Stimulated activated CD4-positive, alpha-beta T cell treated with anti-CD3 and anti-CD28 coated beads, Interleukin-15, amount 100 ng/mL, for 24 hours (primary cell): ENCODE results near the gene GET4.
"Not testable (repeated sequence)": the region's sequence is repeated elsewhere in the genome, so short reads cannot be mapped to it uniquely, and the experiment has no call there.

ENCODE experiments used
- DNase-seq: peaks from one replicate; pipeline ENCODE4 v3.0.0-alpha.2; 2020

Gene GET4

GRCh38 chr7:931871-932650 lies 55.7 kb downstream of the GET4 start:
- DNase-seq, result no peak

DNA sequence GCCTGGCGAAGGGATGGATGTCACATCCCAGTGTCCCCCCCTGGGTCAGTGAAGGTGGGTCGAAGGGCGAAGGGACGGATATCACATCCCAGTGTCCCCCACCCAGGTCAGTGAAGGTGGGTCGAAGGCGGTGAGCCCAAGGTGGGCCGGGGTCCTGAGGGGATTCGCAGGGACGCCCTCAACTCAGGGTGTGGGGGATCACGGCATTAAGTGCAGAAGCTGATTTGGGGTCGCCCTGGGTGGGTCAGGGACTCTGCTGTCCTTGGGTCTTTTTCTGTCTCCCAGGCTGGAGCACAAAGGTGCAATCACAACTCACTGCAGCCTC lies 56.3 kb downstream of the GET4 start:
- DNase-seq, result no peak

- no peak for DNase-seq
These were observed 58.3 kb downstream of the GET4 start for GRCh38 chr7:934469-935163.

DNA sequence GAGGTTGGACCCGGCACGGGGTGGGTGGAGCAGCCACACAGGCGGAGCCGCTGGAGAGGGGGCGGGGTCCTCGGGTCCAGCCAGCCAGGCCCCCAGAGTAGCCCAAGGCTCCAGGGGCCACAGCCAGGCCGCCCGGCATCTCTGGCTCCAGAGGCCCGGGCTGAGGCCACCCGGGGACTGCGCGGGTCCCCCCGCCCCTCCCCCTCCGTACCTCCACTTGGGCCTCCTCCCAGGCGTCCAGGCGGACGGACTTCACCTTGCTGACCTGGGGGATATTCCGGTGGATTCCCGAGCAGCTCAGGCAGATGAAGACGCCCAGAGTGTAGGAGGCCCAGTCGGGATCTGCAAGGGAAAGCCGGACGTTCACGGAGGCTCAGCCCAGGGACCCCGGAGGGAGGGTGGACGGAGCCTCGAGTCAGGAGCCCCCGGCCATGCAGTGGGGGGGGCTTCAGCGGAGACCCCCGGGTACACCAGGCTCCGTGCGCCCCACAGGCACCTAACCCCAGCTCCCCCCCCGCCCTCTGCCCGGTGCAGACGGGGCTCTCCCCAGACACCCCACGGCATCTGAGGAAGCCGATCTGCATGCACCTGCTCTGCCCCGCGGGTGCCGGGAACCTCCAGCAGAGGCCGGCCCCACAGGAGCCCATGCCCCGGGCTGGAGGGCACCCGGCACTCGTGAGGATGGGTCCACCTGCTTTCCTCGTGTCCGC lies 59.0 kb downstream of the GET4 start:
- no peak for DNase-seq

- DNase-seq, result no peak
These were observed 59.6 kb downstream of the GET4 start for GRCh38 chr7:935874-936385.

GRCh38 chr7:936386-937054 lies 60.2 kb downstream of the GET4 start:
- peak; percentile 68 for DNase-seq

DNA sequence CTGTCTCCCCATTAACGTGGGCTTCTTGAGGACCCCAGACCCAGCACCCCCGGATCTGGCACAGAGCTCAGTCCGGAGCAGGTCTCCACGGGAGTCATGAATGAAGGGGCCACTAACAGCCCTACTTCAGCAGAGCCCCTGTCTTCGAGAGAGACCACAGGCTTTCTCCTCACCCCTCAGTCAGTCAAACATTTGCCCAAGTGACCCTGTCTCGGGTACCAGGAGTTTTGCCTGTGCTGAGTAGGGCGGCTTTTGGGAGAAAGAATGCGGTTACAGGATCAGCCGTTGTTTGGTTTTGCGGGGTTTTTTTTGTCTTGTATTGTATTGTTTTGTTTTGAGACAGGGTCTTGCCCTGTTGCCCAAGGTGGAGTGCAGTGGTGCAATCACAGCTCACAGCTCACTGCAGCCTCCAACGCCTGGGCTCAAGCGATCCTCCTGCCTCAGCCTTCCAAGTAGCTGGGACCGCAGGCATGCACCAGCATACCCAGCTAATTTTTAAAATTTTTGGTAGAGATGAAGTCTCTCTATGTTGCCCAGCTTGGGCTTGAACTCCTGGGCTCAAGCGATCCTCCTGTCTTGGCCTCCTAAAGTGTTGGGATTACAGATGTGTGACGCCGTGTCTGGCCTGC lies 61.6 kb downstream of the GET4 start:
- DNase-seq, result no peak

GRCh38 chr7:938546-939185 lies 62.3 kb downstream of the GET4 start:
- DNase-seq, result no peak

GRCh38 chr7:939843-940242 lies 63.5 kb downstream of the GET4 start:
- no peak for DNase-seq

- DNase-seq, result no peak
These were observed 64.5 kb downstream of the GET4 start for GRCh38 chr7:940599-941408.

GRCh38 chr7:943793-944192 lies 67.4 kb downstream of the GET4 start:
- not testable (repeated sequence) for DNase-seq

DNA sequence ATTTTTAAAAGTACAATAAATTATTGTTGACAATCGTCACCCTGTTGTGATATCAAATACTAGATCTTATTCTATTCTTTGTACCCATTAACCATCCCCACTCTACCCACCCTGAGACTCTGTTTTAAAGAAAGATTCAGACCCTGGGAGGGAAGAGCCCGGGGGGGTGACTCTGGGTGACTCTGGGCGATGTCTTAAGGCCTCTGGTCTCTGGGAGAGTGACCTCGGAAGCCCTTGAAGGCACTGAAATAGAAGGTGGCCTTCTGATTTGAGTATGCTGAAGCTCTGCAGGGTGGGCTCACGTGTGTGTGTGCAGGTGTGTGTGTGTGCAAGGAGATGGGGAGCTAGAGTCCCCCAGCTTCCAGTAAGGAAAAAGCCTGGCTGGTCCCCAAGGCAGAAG lies 68.4 kb downstream of the GET4 start:
- DNase-seq, result no peak

DNA sequence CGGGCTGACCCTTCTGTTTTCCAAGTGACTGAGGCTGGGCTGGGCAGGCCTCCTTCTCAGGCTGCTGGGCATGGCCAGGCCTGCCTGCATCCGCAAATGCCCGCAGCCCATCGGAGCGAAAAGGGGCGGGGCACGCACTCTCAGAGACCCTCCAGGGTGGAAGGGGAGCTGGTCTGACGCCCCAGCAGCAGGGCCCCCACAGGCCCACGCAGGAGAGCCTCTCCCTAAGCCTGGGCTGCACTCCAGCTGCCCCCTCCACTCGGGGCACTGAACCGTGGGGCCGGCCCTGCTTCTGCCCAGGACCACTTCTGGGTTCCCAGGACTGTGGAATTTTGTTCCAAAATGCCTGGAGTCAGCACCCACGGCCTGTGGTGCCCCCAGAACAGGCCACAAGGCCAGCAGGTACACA lies 68.8 kb downstream of the GET4 start:
- DNase-seq, result no peak

GRCh38 chr7:945556-946255 lies 69.4 kb downstream of the GET4 start:
- no peak for DNase-seq
